ENCODE results near the gene SRGAP2C.
"Not testable (repeated sequence)": the region's sequence is repeated elsewhere in the genome, so short reads cannot be mapped to it uniquely, and the experiment has no call there.

SRGAP2C gene

GRCh38 chr1:121339611-121340010 is 154.8 kb downstream of the SRGAP2C start:
- H3K27ac ChIP-seq (ENCODE audit: insufficient read depth, low read depth, low read length, poor library complexity, severe bottlenecking); H3K4me3 ChIP-seq (ENCODE audit: insufficient read depth, low read depth, low read length); H3K4me1 ChIP-seq (ENCODE audit: control insufficient read depth, insufficient read depth, low read length); H3K36me3 ChIP-seq (ENCODE audit: control insufficient read depth, insufficient read depth, low read length); H3K27me3 ChIP-seq (ENCODE audit: control insufficient read depth, insufficient read depth, low read length, poor library complexity, severe bottlenecking); H3K9me3 ChIP-seq (ENCODE audit: control insufficient read depth, low read length): not testable (repeated sequence)
- no CpG with 5 or more reads among the region's 2 CpGs for WGBS, 2 experiments

- not testable (repeated sequence) for H3K4me3 ChIP-seq (ENCODE audit: insufficient read depth, low read depth, low read length); H3K9me3 ChIP-seq (ENCODE audit: control insufficient read depth, low read length)
These were observed 158.6 kb downstream of the SRGAP2C start for GRCh38 chr1:121343311-121343906.

DNA sequence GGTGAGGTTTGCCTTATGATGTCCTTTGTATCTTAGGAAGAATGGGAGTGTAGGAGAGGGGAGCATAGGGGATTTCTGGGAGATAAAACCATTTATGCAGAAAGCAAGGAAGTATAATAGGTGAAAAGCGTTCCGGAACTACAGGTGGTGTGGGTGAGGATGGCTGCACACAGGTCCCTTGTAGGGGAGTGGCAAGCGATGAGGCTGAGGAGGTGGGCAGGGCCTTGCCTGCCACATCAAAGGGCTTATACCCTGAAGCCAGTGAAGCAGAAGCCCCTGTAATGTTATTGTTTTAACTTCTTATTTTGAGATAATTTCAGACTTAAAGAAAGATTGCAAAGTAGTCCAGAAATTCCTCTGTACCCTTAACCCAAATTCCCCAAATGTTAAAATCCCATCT is 159.6 kb downstream of the SRGAP2C start:
- not testable (repeated sequence) for H3K27ac ChIP-seq (ENCODE audit: insufficient read depth, low read depth, low read length, poor library complexity, severe bottlenecking); H3K4me3 ChIP-seq (ENCODE audit: insufficient read depth, low read depth, low read length)
- WGBS, 2 experiments: no CpG with 5 or more reads among the region's 3 CpGs

More at GRCh38 chr1:121343311-121343906, 158.6 kb downstream of the SRGAP2C start:
- not testable (repeated sequence) for H3K4me1 ChIP-seq (ENCODE audit: control insufficient read depth, insufficient read depth, low read length); H3K36me3 ChIP-seq (ENCODE audit: control insufficient read depth, insufficient read depth, low read length); H3K27ac ChIP-seq (ENCODE audit: insufficient read depth, low read depth, low read length, poor library complexity, severe bottlenecking); H3K27me3 ChIP-seq (ENCODE audit: control insufficient read depth, insufficient read depth, low read length, poor library complexity, severe bottlenecking)
- WGBS, 2 experiments: no CpG with 5 or more reads among the region's 3 CpGs

DNA sequence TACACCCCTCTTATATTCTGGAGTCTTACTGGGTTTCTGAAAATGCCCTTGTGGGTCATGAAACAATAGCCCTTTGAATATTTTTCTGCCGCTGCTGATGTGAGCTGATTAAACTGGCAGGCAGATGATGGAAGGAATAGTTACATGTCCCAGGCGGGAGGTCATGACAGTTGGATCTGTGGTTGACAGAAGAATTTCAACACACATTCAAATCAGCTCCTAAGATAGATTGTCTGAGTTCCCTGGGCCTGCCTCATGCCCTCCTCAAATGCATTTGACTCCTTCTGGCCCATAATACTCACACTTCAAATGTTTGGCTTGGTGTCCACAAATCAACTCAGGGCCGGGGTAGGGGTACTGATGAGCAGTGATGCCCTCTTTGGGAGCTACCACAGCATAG is 161.9 kb downstream of the SRGAP2C start:
- H3K27me3 ChIP-seq (ENCODE audit: control insufficient read depth, insufficient read depth, low read length, poor library complexity, severe bottlenecking); H3K27ac ChIP-seq (ENCODE audit: insufficient read depth, low read depth, low read length, poor library complexity, severe bottlenecking); H3K4me3 ChIP-seq (ENCODE audit: insufficient read depth, low read depth, low read length); H3K9me3 ChIP-seq (ENCODE audit: control insufficient read depth, low read length); H3K4me1 ChIP-seq (ENCODE audit: control insufficient read depth, insufficient read depth, low read length); H3K36me3 ChIP-seq (ENCODE audit: control insufficient read depth, insufficient read depth, low read length): not testable (repeated sequence)
- WGBS, 2 experiments: no CpG with 5 or more reads among the region's 3 CpGs

More for the DNA sequence above, 159.6 kb downstream of the SRGAP2C start:
- H3K4me1 ChIP-seq (ENCODE audit: control insufficient read depth, insufficient read depth, low read length); H3K36me3 ChIP-seq (ENCODE audit: control insufficient read depth, insufficient read depth, low read length); H3K27me3 ChIP-seq (ENCODE audit: control insufficient read depth, insufficient read depth, low read length, poor library complexity, severe bottlenecking); H3K9me3 ChIP-seq (ENCODE audit: control insufficient read depth, low read length): not testable (repeated sequence)

GRCh38 chr1:121347476-121347875 is 162.7 kb downstream of the SRGAP2C start:
- WGBS, 2 experiments: 22 to 36% methylated on average over 1 of the region's 5 CpGs
- H3K4me1 ChIP-seq (ENCODE audit: control insufficient read depth, insufficient read depth, low read length); H3K9me3 ChIP-seq (ENCODE audit: control insufficient read depth, low read length); H3K36me3 ChIP-seq (ENCODE audit: control insufficient read depth, insufficient read depth, low read length); H3K27ac ChIP-seq (ENCODE audit: insufficient read depth, low read depth, low read length, poor library complexity, severe bottlenecking); H3K4me3 ChIP-seq (ENCODE audit: insufficient read depth, low read depth, low read length); H3K27me3 ChIP-seq (ENCODE audit: control insufficient read depth, insufficient read depth, low read length, poor library complexity, severe bottlenecking): not testable (repeated sequence)

DNA sequence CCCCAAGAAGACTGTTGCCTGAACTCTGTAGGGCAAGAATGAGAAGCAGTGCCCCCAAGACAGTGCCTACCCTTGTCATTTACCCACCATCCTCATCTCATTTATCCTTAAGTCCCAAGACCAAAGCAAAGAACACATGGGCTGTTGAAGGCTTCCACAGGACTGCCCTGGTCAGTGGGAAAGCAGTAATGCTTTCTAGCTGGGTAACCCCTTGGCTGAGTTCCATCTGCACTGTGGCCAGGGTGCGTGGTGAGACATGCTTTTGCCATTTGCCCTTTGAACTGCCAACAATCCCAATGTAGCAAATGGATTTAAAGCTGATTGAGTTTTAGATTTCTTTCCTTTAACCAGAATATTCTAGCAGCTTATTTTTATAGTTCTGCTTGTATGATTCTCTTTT is 163.3 kb downstream of the SRGAP2C start:
- not testable (repeated sequence) for H3K27me3 ChIP-seq (ENCODE audit: control insufficient read depth, insufficient read depth, low read length, poor library complexity, severe bottlenecking); H3K4me1 ChIP-seq (ENCODE audit: control insufficient read depth, insufficient read depth, low read length); H3K27ac ChIP-seq (ENCODE audit: insufficient read depth, low read depth, low read length, poor library complexity, severe bottlenecking); H3K4me3 ChIP-seq (ENCODE audit: insufficient read depth, low read depth, low read length); H3K9me3 ChIP-seq (ENCODE audit: control insufficient read depth, low read length); H3K36me3 ChIP-seq (ENCODE audit: control insufficient read depth, insufficient read depth, low read length)
- no CpG with 5 or more reads among the region's 1 CpG for WGBS, 2 experiments

- not testable (repeated sequence) for H3K9me3 ChIP-seq (ENCODE audit: control insufficient read depth, low read length); H3K4me3 ChIP-seq (ENCODE audit: insufficient read depth, low read depth, low read length); H3K27me3 ChIP-seq (ENCODE audit: control insufficient read depth, insufficient read depth, low read length, poor library complexity, severe bottlenecking); H3K4me1 ChIP-seq (ENCODE audit: control insufficient read depth, insufficient read depth, low read length); H3K27ac ChIP-seq (ENCODE audit: insufficient read depth, low read depth, low read length, poor library complexity, severe bottlenecking); H3K36me3 ChIP-seq (ENCODE audit: control insufficient read depth, insufficient read depth, low read length)
- WGBS, 2 experiments: no CpG with 5 or more reads among the region's 4 CpGs
These were observed 164.7 kb downstream of the SRGAP2C start for GRCh38 chr1:121349332-121349967.

DNA sequence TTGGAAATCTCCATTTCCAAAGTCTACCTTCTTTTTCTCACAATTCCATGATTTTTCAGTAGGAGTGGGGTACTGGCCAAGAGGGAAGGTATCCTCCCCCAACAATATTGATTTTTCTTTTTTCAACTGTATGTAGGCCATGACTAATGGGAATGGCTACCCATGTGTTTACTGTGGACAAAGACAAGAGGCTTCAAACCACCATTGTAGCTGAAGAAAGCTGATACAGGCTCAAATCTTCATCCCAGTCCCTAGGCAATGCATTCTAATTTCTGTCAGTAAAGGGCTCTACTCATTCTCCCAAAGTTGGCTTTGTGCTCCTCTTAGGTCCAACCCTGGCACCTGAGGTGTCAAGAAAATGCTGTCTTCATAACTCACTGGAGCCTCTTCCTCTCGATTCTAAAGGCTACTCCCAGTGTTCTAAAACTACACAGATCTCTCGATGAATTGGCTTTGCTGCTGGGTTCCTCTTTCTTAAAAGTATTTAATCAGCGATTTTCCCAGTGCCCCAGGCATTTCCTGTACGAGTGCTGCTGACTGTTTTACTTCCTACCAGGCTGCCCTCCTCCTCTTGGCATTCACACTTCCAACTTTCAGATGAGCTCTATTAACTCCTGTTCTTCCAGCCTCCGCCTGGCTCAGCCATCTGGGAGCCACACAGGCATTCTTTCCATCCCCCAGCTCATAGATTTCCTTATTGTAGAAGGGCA is 171.1 kb downstream of the SRGAP2C start:
- H3K36me3 ChIP-seq (ENCODE audit: control insufficient read depth, insufficient read depth, low read length); H3K9me3 ChIP-seq (ENCODE audit: control insufficient read depth, low read length); H3K27ac ChIP-seq (ENCODE audit: insufficient read depth, low read depth, low read length, poor library complexity, severe bottlenecking); H3K4me3 ChIP-seq (ENCODE audit: insufficient read depth, low read depth, low read length); H3K4me1 ChIP-seq (ENCODE audit: control insufficient read depth, insufficient read depth, low read length); H3K27me3 ChIP-seq (ENCODE audit: control insufficient read depth, insufficient read depth, low read length, poor library complexity, severe bottlenecking): not testable (repeated sequence)
- WGBS, 2 experiments: no CpG with 5 or more reads among the region's 5 CpGs

DNA sequence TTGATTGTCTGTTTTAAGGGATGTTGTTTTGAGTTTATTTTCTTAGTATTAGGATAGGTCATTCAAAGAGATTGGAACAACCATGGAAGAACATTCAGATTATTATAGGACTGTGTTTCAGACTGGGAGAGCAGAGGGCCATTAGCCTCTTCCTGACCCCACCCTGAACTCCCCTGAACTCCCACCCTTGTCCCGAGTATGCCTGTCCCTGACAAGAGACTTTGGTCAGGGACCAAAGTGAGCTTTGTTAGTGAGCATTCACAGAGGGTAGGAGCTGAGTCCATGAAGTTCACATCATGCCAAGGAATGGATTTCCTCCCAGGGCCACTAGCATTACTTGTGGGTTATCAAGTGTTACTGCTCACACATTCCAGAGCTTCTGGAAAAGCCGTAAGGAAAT is 172.0 kb downstream of the SRGAP2C start:
- WGBS, 2 experiments: no CpG with 5 or more reads among the region's 2 CpGs
- not testable (repeated sequence) for H3K4me3 ChIP-seq (ENCODE audit: insufficient read depth, low read depth, low read length); H3K4me1 ChIP-seq (ENCODE audit: control insufficient read depth, insufficient read depth, low read length); H3K9me3 ChIP-seq (ENCODE audit: control insufficient read depth, low read length); H3K36me3 ChIP-seq (ENCODE audit: control insufficient read depth, insufficient read depth, low read length); H3K27me3 ChIP-seq (ENCODE audit: control insufficient read depth, insufficient read depth, low read length, poor library complexity, severe bottlenecking); H3K27ac ChIP-seq (ENCODE audit: insufficient read depth, low read depth, low read length, poor library complexity, severe bottlenecking)

GRCh38 chr1:121360531-121360930 is 175.8 kb downstream of the SRGAP2C start:
- no CpG with 5 or more reads among the region's 1 CpG for WGBS, 2 experiments
- not testable (repeated sequence) for H3K36me3 ChIP-seq (ENCODE audit: control insufficient read depth, insufficient read depth, low read length); H3K9me3 ChIP-seq (ENCODE audit: control insufficient read depth, low read length); H3K4me3 ChIP-seq (ENCODE audit: insufficient read depth, low read depth, low read length); H3K27ac ChIP-seq (ENCODE audit: insufficient read depth, low read depth, low read length, poor library complexity, severe bottlenecking); H3K4me1 ChIP-seq (ENCODE audit: control insufficient read depth, insufficient read depth, low read length); H3K27me3 ChIP-seq (ENCODE audit: control insufficient read depth, insufficient read depth, low read length, poor library complexity, severe bottlenecking)

Measured in ectodermal cell (in vitro differentiated cells).